Erythroblast (primary cell): ENCODE results near the gene SPPL2A.

Source experiments
- GATA1 ChIP-seq: IDR thresholded peaks from 2 replicates; pipeline ENCODE4 v1.6.1; 2011; ENCODE audit warnings: low read depth, mild to moderate bottlenecking, control low read depth, low read length, moderate library complexity
- POLR2A ChIP-seq: IDR thresholded peaks from 2 replicates; pipeline ENCODE4 v1.6.1; 2011; ENCODE audit warnings: mild to moderate bottlenecking, low read length

GRCh38 chr15:50798684-50799083, 33.2 kb upstream of the SPPL2A start:
- no peak for TF ChIP-seq POLR2A
- no peak for TF ChIP-seq GATA1
